ENCODE data around the gene AUP1.

GRCh38 chr2:74488643-74489481 lies 40.6 kb downstream of the AUP1 start:
- TF ChIP-seq CTCF (IDR thresholded peaks at IDR 0.05) (no peak), POLR2A (IDR thresholded peaks at IDR 0.05) (no peak)
